PFSK-1 (cell line): Measurements from ENCODE around the gene GIMAP2.

Experiments used
- FOXP2 ChIP-seq: optimal IDR thresholded peaks from 2 replicates; pipeline ENCODE3; 2011; ENCODE audit warnings: borderline replicate concordance, control low read depth, inconsistent platforms; ENCODE audit not compliant: insufficient read depth; ENCODE audit errors: extremely low read length, extremely low read depth
- POLR2AphosphoS5 ChIP-seq: IDR thresholded peaks from 2 replicates; pipeline ENCODE4 v1.6.1; 2012; ENCODE audit warnings: low read depth, mild to moderate bottlenecking, control low read depth, low read length, moderate library complexity
- REST ChIP-seq, 2 experiments: IDR thresholded peaks; 2 replicates each; pipeline versions ENCODE4 v1.6.1 to v1.8.0; 2011 to 2012; ENCODE audit warnings: low read depth in 2 of 2, low read length in 2 of 2, control low read depth in 1 of 2, inconsistent platforms in 1 of 2, mild to moderate bottlenecking in 1 of 2, moderate library complexity in 1 of 2; ENCODE audit not compliant: insufficient read depth in 1 of 2
- SIN3A ChIP-seq: IDR thresholded peaks from 2 replicates; pipeline ENCODE4 v1.6.1; 2012; ENCODE audit warnings: mild to moderate bottlenecking, low read length, moderate library complexity, borderline replicate concordance; ENCODE audit not compliant: insufficient read depth
- TAF1 ChIP-seq: IDR thresholded peaks from 2 replicates; pipeline ENCODE4 v1.6.1; 2012; ENCODE audit warnings: low read length, control low read depth, borderline replicate concordance; ENCODE audit not compliant: insufficient read depth

GIMAP2 gene

GRCh38 chr7:150716939-150717338 lies 31.4 kb downstream of the GIMAP2 start:
- TF ChIP-seq FOXP2: no peak
- no peak for TF ChIP-seq POLR2AphosphoS5
- TF ChIP-seq SIN3A: no peak
- TF ChIP-seq TAF1: no peak
- TF ChIP-seq REST (IDR thresholded peaks at IDR 0.05; ENCODE audit: insufficient read depth in 1 of 2, low read depth in 2 of 2, low read length in 2 of 2): no peak

GRCh38 chr7:150717814-150718420 lies 32.4 kb downstream of the GIMAP2 start:
- TF ChIP-seq REST (IDR thresholded peaks at IDR 0.05; ENCODE audit: insufficient read depth in 1 of 2, low read depth in 2 of 2, low read length in 2 of 2) (no peak), TAF1 (no peak), FOXP2 (no peak), SIN3A (no peak)

- TF ChIP-seq REST (IDR thresholded peaks at IDR 0.05; ENCODE audit: insufficient read depth in 1 of 2, low read depth in 2 of 2, low read length in 2 of 2): no peak
- no peak for TF ChIP-seq SIN3A
- no peak for TF ChIP-seq POLR2AphosphoS5
- TF ChIP-seq FOXP2: no peak
- no peak for TF ChIP-seq TAF1
Measured at GRCh38 chr7:150719436-150719835, 33.9 kb downstream of the GIMAP2 start.

- TF ChIP-seq FOXP2: no peak
- TF ChIP-seq POLR2AphosphoS5: no peak
- no peak for TF ChIP-seq SIN3A
- TF ChIP-seq REST (IDR thresholded peaks at IDR 0.05; ENCODE audit: insufficient read depth in 1 of 2, low read depth in 2 of 2, low read length in 2 of 2): no peak
- no peak for TF ChIP-seq TAF1
Measured at GRCh38 chr7:150719960-150720891, 34.7 kb downstream of the GIMAP2 start.
